C1 segment of cervical spinal cord (tissue), 14 donors: ENCODE measurements around the gene CDKL1.
"Not testable (repeated sequence)": the region's sequence is repeated elsewhere in the genome, so short reads cannot be mapped to it uniquely, and the experiment has no call there.

Experiments used
- DNase-seq, 14 donors: peaks; one replicate each; lab custom pipeline; 2025; lab: John Stamatoyannopoulos, UW

The CDKL1 gene

DNA sequence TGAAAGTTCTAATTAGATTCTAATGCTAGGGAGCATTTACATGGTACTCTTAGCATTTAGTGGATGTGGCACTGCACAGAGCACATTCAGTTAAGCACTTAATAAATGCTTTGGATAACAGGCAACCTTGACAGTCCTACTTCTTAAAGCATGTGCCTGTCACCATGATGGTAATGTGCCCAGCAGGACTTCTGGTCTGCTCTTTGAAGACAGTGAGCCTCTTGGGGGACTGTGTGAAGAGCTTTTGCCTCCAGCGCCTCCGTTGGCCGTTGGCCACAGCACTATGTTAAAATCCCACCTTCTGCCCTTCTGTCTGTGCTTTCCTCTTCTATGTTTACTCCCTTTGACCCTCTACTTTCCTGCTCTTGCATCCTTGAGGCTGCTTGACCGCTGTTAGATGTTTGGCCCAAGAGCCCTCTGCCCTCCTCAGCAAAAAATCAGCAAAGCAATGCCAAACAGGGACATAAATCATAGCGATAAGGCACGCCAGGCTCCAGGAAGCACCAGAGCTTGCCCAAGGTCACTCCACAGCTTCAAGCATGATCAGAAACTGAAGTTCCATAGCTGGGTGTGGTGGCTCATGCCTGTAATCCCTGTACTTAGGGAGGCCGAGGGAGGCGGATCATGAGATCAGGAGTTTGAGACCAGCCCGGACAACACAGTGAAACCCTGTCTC, 8.3 kb downstream of the CDKL1 start:
- DNase-seq = no peak

DNA sequence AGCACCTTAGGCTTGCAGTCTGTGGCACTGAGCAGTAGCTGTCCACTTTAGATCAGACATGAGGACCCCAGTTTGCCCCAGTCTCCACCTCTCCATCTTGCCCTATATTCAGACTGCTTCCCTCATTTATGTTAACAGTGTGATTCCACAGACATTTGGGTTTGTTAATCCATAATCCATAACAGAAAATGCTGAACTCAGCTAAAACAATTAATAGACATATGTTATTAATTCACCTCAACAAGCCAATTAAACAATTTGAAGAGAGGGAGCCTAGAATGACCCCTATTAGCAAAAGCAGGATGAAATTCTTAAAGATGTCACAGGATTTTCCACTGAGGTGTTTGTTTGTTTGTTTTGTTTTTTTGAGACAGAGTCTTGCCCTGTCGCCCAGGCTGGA, 9.1 kb downstream of the CDKL1 start:
- no peak for DNase-seq

DNA sequence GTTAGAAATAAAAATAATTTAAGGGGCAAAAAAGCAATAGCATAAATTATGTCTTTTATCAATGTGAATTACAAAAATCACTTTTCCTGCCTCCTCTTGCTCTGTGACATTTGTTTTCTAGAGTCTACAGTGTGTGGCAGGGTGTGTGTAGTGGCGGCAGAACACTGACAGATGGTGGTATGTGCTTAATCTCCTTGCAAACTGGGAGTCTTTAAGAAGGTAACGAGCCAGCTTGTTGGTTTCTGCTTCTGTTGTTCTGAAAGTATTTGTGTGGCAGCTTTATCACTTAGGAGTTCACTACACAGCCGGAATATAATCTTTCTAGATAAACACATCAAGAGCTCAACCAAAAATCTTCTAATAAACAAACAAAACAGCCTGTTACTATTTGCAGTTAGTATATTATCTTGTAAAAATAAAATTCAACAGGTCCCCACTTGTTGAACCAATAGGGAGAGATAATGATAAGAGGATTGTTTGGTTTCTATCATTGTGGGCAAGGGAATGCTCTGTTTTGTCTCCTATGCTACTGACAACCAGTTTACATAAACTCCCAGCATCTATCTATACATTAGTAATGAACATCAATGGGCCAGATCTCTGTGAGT, 13.0 kb downstream of the CDKL1 start:
- DNase-seq = peak in 1 of 14 donors; percentile 10

DNA sequence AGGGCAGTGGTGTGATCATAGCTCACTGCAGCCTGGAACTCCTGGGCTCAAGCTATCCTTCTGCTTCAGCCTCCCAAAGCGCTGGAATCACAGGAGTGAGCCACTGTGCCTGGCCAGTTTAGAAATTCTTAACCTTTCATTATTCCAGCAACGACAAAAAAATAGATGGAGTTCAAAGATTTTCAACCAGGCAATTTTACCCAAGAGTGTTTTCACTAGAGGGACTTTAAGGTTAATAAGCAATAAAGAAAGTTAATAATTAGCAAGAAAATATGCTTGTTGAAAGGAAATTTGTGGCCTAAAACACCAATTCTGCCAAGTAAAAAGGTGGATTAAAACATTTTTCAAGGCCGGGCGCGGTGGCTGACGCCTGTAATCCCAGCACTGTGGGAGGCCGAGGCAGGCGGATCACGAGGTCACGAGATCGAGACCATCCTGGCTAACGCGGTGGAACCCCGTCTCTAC, 14.8 kb downstream of the CDKL1 start:
- no peak for DNase-seq

DNA sequence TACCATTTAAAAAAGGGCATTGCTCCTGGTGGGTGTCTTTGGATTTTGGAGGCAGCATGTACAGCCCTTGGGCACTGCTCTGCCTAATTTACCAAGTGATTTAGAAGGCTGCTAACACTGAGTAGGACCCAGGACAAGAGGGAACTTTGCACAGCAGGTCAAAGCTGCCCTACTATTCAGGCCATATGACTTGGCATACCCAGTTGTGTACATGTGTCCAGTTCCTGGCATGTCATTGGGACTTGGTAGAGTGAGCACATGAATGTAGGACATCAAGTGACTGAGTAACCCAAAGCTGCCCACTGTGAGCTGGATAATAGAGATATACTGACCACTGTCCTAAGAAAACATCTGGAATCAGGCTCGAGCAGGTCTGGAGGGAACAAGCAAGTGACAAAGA, 15.7 kb downstream of the CDKL1 start:
- DNase-seq = no peak

DNA sequence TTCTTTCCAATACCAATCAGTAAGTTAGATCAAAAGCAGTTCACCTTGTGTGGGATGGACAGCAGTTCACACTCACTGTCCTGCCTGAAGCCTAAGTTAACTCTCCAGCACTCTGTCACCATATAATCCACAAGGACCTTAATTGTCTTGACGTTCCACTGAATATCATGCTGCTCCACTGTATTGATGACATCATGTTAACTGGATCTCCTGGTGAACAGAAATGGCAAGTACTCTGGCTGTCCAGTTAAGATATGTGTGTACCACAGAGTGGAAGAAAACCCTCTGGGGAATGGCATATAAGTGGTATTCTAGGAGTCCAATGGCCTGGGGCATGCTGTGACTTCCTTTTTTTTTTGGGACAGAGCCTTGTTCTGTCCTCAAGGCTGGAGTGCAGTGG, 16.2 kb downstream of the CDKL1 start:
- no peak for DNase-seq

DNA sequence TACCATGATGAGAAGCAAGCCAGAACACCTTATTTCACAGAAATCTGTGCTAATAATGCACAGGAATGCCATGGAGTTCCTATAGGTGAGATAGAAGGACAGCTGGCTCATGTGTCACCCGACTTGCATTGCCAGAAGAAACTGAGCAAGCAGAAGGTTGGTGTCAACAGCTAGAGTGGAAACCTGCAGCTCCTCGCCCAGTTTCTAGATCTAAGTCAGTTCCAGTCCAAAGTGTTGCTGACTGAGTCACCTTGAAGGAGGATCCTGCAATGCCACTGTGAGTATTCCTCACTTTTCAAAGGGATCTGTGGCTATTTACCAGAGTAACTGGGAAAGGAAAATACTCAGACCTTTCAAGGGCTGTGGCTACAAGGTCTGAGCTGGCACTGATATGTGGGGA, 17.1 kb downstream of the CDKL1 start:
- no peak for DNase-seq

DNA sequence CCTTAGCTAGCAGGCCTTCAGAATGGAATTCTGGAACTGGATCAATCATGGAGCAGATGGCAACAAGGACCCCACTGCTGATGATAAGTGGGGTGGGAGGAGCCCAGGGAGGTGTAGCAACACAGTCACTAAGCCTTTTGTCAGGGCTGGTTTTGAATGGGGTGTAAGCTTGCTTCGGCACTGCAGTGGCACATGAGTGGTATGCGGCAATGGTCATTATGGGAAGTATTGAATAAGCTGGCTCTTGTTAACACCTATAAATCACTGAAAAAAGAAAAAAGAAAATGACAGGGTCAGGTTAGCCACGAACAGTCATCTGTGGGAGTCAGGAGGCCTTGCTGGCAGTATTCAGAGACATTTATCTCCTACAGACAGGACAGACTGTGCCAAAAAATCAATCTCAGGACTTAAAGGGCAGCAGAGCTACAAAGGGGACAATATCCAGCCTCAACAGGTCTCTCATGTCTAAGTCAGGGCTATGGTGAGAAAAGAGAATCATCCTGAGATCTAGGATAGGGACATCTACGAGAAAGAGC, 19.1 kb downstream of the CDKL1 start:
- no peak for DNase-seq

DNA sequence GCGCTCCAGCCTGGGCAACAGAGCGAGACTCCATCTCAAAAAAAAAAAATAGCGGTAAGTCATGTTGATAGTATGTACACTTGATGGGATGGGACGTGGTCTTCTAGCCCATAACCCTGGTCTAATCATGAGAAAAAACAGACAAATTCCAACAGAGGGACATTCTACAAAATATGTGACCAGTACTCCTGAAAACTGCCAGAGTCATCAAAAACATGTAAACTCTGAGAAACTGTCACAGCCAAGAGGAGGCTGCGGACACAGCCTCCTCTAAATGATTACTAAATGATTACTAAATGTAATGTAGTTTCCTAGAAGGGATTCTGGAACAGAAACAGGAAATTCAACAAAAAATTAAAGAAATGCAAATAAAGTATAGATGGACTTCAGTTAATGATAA, 20.9 kb downstream of the CDKL1 start:
- no peak for DNase-seq

DNA sequence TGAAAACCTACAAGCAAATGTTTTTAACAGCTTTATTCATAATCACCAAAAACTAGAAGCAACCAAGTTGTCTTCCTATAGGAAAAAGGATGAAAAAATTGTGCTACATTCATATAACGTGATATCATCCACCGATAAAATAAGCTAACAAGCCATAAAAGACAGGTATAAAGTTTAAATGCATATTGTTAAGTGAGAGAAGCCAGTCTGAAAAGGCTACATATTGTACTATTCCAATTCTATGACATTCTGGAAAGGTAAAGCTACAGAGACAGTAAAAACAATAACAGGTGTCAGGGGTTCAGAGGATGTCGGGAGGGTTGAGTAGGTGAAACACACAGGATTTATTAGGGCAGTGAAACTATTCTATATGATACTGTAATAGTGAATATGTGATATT, 22.7 kb downstream of the CDKL1 start:
- DNase-seq = no peak

DNA sequence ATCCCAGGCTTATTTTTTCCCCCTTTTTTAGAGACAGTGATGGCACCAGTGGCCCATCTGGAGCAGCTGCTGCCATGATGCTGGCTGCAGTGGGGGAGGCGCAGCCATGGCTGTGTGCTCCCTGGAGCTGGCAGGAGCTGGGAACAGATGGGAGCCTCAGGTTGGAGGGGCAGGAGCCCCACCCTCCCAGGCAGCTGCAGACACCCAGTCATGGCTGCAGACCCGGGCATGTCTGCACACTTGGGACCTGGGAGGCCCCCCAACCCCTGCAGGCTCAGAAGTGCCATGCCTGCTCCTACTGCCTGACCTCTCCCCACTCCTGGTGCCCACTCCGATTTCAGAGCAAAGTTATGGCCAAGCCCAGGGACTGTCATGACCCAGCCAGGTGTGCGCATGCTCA, 25.1 kb downstream of the CDKL1 start:
- DNase-seq = no peak

DNA sequence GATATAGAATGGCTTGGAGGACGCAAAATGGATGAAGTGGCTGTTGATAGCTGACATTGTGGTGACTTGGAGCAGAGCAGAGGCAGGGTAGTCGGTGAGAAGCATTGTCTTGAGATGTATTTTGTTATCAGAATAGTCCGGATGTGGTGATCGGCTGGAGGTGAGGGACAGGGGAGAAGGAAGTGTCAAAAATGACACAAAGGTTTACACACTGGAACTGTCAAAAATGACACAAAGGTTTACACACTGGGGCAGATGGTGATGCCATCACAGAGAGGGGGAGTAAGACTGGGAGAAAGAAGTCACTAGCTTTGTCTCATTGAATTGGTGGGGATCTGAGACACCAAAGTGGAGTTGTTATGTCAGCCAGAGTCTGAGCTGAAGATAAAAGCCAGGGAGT, 30.1 kb downstream of the CDKL1 start:
- no peak for DNase-seq

DNA sequence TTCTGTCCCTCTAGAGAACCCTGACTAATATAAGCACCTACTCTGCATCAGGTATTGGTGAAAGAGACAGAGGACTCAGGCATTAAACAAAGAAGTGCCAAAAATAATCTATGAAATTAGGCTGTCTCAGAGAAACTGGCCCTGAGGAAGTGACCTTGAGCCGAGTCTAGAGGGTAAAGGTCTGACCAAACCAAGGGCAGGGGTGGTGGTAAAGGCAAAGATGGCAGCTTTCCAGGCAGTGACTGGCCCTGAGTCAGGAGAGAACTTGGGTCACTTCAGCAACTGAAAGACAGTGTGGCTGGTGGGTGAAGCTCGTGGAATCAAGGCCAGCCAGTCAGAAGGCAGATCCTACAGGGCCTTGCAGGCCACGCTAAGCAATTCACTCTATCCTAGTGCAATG, 30.6 kb downstream of the CDKL1 start:
- no peak for DNase-seq

DNA sequence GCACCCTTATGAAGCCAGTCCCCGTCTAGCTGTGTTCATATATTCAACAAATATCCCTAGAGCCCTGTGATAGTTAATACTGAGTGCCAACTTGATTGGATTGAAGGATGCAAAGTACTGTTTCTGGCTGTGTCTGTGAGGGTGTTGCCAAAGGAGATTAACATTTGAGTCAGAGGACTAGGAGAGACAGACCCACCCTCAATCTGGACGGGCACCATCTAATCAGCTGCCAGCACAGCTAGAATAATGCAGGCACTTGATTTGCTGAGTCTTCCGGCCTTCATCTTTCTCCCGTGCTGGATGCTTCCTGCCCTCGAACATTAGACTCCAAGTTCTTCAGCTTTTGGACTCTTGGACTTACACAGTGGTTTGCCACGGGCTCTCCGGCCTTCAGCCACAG, 31.1 kb downstream of the CDKL1 start:
- DNase-seq = not testable (repeated sequence)

DNA sequence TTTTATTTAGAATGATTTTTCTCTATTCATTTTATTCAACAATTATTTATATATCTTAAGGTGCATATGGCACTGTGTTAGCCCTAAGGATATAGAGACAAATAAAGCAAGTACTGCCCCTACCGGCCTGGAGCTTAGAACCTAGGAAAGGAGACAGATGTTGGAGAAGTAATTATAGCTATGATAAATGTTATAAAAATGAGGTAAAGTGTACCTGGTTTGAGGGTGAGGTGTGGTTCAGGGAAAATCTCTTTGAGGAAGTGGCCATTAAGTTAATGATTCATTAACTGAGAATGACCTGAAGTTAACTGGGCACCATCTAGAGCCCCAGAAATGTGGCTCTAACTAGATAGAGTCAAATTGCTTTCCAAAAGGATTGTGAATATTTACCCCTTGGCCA, 31.9 kb downstream of the CDKL1 start:
- DNase-seq = no peak

DNA sequence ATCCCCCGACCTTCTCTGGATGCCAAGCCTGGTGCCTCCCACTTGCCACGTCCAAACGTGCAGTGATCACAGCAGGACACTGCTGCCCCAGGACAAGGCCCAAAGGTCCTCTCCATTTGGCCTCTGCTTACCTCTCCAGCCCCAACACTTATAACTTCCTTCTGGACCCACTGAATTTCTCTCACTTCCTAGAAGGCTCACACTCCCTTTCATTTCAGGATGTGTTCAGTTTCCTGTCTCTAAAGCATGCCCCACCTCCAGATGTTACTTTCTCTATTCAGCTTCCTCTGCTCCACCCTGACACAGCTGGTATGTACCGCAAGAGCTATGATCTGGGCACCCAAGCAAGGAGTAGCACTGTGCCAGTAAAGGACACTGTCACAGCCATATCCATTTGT, 33.0 kb downstream of the CDKL1 start:
- DNase-seq = peak in 1 of 14 donors; percentile 12

DNA sequence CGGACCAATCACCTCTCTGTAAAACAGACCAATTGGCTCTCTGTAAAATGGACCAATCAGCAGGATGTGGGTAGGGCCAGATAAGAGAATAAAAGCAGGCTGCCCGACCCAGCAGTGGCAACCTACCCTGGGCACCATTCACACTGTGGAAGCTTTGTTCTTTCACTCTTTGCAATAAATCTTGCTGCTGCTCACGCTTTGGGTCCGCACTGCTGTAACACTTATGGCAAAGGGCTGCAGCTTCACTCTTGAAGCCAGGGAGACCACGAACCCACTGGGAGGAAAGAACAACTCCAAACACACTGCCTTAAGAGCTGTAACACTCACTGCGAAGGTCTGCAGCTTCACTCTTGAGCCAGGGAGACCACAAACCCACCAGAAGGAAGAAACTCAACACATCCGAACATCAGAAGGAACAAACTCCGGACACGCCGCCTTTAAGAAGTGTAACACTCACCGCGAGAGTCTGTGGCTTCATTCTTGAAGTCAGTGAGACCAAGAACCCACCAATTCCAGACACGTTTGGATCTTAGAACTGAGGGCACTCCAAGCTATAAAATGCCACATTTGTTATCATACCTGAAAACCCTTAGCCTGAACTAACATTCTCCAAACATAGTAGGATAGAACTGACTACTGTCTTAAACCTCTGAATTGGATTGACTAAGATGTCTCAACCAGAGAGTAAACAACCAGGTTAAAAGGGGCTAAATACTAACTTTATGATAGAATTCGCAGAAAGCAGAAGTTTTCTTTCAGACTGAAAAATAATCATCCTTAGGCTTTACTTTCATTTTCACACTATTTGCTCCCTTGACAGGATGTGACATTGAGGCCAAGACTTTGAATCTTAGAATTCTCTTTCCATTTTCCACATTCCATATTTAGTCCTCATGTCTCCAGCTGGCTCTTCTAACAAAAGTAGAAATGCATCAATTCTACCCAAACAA, 33.6 kb downstream of the CDKL1 start:
- no peak for DNase-seq

DNA sequence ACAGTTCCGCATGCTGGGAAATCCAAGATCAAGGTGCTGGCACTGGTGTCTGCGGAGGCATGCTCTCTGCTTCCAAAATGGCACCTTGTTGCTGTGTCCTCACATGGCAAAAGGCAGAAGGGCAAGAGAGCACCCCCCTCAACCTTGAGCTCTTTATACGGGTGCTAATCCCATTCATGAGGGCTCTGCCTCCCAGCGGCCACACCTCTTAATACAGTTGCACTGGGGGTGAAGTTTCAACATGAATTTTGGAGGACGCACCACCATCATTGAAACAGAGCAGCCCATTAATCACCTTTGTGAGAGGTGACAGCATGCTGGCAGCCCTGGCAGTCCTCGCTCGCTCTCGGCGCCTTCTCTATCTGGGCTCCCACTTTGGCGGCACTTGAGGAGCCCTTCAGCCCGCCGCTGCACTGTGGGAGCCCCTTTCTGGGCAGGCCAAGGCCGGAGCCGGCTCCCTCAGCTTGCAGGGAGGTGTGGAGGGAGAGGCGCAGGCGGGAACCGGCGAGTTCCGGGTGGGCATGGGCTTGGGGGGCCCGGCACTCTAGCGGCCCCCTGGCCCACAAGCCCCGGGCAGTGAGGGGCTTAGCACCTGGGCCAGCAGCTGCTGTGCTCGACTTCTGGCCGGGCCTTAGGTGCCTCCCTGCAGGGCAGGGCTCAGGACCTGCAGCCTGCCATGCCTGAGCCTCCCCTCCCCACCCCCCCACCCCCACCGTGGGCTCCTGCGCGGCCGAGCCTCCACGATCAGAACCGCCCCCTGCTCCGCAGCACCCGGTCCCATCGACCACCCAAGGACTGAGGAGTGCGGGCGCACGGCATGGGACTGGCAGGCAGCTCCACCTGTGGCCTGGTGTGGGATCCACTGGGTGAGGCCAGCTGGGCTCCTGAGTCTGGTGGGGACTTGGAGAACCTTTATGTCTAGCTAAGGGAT, 34.9 kb downstream of the CDKL1 start:
- not testable (repeated sequence) for DNase-seq

DNA sequence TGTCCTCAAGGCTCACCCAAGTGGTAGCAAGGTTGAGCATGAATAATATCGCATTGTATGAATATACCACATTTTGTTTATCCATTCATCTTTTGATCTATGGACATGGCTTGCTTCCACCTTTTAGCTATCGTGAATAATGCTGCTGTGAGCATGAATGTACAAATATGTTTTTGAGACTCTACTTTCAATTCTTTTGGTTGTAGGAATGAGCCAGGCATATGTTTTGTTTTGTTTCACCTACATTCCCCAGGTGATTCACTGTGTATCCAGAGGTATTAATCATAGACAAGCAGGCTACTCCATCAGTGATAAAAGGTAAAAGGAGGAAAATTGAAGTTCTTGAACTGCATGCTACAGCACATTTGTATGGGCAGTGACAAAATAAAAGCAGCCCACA, 35.8 kb downstream of the CDKL1 start:
- DNase-seq = no peak

DNA sequence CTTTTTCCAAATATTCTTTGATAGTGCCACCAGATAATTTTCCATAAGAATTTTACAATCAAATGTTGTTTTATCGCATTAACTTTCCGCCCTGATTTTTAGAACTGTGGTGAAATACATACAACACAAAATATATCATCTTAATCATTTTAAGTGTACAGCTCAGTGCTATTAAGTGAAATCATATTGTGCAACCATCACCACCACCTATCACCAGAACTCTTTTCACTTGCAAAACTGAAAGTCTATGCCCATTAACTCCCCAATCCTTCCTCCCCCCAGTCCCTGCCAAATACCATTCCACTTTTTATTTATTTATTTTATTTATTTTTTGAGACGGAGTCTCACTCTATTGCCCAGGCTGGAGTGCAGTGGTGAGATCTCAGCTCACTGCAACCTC, 36.6 kb downstream of the CDKL1 start:
- DNase-seq = no peak

DNA sequence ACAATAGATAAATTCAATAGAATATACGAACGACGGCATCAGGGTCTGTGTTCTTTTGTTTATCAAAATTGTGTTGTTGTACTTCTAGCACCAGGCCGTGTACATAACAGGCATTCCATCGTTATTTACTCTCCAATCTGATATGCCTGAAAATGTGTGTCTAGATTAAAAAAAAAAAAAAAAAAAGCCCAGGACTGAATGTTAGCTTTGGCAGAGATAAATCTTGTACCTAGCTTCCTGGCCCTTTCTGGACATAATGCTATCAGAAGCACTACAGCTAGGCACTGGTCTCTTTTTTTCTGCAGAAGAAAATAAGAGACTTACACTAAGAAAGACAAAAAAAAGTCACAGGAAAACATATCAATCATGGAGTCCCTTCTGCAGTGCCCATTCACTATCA, 37.0 kb downstream of the CDKL1 start:
- no peak for DNase-seq
